Umbilical cord (tissue), 2 donors: ENCODE measurements around the gene AHCYL2. TPM values are rescaled to one million over a fixed set of nuclear protein-coding genes. Genes with fewer than 3 reads are reported as not detected.
"Not testable (repeated sequence)": the region's sequence is repeated elsewhere in the genome, so short reads cannot be mapped to it uniquely, and the experiment has no call there.

ENCODE experiments used
- DNase-seq: peaks from one replicate; pipeline ENCODE4 v3.0.0-alpha.2; 2015; ENCODE audit warnings: low spot score
- total RNA-seq: library from RNA; depleted of rRNA; stranded (reverse); fragments of >200 nt; gene quantifications from one replicate; pipeline ENCODE4 v1.2.3, GENCODE V29; 2014; ENCODE audit warnings: low replicate concordance; ENCODE audit not compliant: insufficient read depth

The AHCYL2 gene
- total RNA-seq, 1 donor from 2014 or later = 6.7 TPM

DNA sequence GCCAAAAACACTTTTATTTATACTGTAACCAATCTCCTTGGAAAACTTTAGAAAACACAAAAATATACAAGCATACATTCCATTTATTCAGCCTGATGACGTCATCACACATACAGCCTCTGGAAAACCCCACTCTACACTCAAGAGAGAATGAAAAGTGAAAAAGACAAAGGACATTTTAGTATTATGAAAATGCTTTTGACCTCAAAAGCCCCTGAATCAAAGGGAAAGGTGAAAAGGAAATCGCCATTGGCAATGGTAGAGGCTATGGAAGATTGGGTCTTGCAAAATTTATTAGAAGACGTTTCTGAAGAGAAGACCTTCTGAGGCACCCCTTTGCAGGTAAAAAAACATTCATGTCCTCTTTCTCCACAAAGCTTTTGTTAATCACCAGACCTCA, 126.5 kb downstream of the AHCYL2 start:
- no peak for DNase-seq

DNA sequence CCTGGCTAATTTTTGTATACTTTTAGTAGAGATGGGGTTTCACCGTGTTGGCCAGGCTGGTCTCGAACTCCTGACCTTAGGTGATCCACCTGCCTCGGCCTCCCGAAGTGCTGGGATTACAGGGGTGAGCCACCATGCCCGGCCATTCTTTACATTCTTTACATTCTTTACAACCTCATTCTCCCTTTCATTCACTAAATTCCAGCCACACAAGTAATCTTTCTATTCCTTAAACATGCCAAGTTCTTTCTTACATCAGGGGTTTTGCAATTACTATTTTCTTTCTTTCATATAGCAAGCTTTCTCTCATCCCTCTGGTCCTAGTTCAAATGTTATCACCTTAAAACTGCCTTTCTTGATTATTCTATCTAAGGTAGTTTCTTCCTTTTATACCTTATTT, 128.3 kb downstream of the AHCYL2 start:
- not testable (repeated sequence) for DNase-seq

DNA sequence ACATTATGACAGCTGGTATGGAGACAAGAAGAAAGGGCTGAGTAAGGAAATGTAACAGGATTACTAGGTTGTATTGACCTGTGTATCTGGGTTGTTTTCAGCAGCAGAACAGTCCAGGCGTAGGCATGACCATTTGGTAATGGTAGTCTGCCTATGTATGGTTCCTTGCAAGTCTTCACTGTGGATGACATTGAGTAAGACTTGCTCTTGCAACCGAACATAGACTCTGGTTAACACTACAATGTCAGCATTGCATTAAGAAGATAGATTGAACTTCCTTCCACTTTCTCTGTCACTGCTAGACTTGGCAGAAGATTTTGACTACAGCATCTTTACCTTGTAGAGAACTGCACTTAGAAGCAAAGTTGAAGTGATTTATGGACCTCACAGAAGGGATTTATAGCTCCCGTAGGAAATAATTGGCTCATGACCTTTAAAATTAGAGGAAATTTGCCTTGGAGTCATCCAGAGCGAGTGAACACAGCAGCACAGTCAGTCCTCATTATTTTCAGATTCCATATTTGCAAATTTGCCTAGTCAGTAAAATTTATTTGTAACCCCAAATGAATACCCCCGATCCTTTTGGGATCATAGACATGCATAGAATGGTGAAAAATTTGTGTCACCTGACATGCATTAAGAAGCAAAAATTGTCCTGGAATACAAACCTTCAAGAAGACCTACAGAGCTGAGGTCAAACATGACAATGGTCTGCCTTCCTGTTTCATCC, 129.8 kb downstream of the AHCYL2 start:
- no peak for DNase-seq

DNA sequence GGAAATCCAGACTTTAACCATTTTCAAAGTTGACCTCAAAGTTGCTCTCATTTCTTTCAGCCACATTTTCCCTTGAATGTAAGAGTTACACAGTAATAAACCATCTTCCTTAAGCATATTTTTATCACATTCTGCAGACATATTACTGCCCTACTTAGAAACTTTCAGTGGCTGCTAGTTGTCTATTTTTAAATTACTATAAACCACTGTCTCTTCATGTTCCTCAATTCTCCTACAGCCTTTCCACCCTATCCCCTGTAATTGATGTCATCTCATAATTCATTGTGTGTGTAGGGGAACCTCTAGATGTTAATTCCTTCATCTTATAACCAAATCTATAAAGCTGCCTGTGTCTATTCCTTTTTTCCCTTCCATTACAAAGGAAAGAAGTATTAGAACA, 131.3 kb downstream of the AHCYL2 start:
- no peak for DNase-seq

DNA sequence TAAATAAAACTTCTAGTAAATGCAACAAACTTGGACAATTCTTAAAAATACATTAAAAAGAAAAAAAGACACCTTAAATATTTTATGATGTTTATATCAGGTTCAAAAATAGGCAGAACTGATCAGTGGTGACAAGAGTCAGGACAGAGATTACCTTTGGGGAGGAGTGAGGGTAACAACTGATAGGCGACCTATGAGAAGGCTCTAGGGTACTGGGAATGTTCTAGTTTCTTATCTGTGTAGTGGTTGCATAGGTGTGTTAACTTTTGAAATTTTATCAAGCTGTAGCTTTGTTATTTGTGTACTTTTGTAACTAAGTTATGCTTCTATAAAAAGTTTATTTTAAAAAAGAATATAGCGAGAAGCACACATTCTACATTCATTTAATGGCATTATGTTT, 134.3 kb downstream of the AHCYL2 start:
- no peak for DNase-seq

DNA sequence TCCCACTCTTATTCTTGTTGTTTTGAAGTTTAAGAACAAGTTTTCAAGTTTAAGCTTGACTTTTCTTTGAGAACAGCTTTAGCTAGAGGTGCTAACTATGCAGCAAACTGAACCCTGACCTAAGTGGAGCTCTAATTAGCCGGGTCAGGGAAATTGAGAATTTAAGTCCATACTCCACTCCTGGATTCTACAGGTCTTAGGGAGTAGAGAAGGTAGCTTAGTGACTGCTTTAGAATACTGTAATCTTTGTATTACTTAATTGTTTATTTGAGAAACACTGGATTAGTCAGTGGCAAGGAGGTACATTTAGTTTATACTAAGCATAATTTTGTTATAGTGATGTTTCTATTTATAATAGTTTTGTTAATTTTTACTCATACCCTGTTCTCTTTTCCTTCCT, 134.8 kb downstream of the AHCYL2 start:
- DNase-seq = no peak

DNA sequence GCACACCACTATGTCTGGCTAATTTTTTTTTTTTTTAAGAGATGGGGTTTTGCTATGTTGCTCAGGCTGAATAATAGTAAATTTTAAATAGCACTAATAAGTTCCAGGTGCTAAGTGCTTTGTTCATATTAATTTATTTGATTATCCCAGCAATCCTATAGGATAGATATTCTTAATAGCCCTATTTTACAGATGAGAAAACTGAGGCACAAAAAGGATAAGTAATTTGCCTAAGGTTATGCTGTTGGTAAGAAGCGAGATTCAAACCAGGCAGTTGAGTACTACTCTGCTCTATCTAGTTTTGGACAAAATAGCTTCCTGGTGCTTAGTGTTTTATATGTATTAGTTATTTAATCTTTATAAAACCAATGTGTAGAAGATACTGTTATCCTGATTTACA, 136.9 kb downstream of the AHCYL2 start:
- DNase-seq = no peak

DNA sequence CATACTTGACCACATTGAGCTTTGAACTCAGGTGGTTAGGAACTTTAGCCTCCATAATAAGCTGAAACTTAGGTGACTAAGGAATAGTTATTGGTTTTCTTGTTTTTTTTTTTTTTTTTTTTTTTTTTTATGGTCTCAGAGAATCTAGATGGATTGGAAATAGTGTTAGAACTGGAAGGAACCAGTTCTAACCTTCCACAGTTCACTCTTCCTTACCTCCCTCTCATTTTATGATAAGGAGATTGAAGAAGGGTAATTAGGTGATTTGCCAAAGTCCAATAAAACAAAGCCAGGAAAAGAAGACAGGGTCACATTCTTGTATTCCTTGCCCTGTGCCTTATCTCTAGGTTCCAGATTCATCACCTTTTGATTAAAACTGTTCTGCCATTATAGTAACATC, 137.7 kb downstream of the AHCYL2 start:
- no peak for DNase-seq

DNA sequence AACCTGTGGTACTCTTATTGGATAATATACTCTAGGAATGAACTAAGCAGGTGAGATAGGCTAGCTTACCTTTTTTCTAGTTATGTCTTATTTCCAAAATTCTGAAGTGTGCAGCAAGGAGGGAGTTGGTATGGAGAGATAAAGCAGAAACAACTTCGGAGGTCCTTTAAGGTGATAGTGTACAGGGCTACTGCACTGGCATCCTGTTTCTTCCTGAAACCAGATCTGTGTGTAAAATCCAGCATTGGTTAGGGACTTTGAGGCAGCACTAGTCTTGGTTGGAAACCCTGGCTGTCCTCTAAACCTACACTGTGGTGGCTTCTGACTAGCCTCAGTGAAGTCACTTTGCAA, 142.5 kb downstream of the AHCYL2 start:
- DNase-seq = no peak

DNA sequence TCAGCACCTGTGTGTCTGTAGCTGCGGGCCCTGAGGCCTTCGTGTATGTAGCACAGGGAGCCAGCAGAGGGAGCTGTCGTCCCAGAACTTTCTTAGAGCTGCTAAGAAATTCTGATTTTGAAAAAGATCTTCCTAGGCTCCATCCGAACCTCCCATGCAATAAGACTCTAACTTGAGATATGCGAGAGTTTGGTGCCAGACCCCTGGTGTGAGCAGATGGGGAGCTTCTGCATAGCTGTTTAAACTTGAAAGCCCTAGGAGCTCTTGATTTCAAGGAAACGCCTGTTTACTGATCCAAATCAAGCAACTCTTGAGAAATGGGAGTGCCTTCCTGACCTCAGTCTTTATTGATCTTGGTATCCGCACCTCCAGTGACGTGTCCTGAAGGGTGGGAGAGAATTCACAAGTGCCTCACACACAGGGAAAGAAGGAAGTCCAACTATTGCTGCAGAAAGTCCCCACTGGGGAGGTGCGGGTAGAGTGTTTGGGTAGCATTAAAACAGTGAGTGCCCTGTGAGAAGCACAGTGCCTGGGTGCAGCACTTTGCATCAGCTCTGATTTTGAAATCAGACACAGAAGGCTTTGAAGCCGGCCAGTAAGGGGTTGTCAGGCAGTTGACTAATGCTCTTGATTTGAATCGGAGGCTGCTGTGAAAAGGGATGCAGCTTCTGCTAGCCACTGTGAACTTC, 143.0 kb downstream of the AHCYL2 start:
- DNase-seq = peak; percentile 80

DNA sequence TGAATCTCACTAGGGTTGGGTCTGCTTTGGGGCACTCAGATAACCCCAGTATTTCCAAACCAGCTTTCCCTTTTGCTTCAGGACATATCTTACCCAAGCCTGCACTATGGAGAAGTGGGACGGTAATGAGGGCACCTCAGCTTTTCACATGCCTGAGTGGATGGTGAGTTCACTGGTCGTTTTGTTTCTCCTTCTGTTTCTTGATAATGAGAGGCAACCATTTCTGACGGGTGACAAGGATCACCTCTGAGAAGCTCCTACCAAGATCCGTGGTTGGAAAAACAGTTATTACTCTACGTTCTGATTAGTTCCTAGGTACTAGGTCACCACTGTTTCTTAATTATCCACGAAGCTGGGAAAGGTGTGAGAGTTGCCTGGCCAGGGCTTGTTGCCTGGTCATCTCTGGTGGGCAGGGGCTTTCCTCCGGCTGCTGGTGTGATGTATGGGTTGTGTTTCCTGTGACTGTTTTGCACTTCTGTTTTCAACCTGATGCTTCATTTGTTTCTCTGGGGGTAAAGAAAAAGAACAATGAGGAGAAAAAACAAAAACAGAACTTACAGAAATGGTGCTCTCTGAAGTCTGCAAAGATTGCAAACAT, 143.7 kb downstream of the AHCYL2 start:
- DNase-seq = no peak

DNA sequence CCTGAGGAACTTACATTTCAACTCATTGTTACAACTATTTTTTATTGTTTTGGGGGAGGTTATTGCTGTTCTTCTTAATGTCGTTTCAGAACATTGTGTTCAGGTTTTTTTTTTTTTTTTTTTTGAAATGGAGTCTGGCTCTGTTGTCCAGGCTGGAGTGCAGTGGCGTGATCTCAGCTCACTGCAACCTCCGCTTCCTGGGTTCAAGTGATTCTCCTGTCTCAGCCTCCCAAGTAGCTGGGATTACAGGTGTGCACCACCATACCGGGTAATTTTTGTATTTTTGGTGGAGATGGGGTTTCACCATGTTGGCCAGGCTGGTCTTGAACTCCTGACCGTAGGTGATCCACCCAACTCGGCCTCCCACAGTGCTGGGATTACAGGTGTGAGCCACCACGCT, 144.6 kb downstream of the AHCYL2 start:
- not testable (repeated sequence) for DNase-seq

DNA sequence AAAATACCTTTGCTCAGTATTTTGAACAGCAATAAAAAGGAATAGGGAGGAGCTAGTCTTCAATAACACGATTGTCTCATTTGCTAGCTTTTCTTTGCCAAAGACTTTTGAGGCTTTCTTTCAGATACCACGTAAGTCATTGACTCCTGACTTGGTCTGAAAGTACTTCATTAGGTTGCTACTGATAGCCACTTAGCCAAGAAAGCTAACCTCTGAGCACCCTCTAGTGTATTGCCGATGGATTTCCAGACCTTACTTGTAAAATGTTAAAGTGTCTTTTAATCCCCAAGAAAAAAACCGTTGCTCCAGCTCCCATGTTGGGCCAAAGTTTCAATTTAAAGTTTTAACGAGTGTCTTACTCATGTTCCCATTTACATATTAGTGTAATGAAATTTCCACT, 146.0 kb downstream of the AHCYL2 start:
- no peak for DNase-seq

DNA sequence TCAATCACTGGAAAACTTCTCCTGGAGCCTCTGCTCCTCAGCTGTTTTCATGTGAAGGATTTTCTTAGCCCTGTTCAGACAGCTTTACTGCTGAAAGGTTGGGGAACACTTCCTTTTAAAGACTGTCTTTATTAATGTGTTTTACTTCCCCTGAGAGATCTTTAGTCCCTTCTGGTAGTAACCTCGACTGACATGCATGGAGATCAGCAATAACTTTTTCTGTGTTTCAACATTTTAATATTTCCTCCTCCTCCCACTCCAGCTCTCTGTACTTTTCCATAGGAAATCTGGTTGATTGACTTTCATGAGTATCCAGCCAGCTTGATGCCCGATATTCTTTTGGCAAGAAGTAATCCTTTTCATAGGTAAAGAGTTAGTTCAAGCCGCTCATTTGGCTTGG, 146.7 kb downstream of the AHCYL2 start:
- DNase-seq = no peak

DNA sequence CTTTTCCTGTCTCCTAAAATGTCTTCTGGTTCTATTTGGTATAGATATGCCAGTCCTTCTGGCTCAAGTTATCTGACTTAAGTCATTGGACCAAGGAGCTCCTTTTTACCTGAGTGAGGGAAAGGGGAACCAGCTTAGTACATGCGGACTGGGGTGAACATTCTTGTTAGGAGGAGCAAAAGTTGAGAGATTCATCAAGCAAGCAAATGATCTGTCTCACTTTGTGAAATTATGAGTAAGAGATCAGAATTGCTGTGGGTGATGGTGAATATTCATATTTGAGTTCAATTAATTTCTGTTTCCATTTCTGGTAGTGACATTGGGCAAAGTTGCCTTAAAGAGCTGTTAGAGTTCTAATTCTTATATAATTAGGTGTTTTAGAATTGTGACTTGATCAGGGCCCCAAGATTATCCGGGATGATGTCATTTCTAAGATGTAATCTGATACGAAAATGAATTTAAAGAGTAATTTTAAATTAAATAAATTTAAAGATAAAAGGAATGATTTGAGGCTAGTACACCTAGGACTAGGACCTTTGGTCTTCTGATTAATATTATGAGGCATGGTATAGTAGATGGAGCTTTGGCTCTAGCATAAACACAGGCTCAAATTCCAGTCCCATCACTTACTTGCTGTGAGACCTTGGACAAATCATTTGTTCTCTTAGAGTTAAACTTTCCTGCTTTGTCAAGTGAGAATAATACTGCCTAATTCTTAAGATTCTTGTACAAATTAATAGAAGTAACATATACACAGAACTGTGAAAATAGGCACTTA, 149.0 kb downstream of the AHCYL2 start:
- DNase-seq = no peak

DNA sequence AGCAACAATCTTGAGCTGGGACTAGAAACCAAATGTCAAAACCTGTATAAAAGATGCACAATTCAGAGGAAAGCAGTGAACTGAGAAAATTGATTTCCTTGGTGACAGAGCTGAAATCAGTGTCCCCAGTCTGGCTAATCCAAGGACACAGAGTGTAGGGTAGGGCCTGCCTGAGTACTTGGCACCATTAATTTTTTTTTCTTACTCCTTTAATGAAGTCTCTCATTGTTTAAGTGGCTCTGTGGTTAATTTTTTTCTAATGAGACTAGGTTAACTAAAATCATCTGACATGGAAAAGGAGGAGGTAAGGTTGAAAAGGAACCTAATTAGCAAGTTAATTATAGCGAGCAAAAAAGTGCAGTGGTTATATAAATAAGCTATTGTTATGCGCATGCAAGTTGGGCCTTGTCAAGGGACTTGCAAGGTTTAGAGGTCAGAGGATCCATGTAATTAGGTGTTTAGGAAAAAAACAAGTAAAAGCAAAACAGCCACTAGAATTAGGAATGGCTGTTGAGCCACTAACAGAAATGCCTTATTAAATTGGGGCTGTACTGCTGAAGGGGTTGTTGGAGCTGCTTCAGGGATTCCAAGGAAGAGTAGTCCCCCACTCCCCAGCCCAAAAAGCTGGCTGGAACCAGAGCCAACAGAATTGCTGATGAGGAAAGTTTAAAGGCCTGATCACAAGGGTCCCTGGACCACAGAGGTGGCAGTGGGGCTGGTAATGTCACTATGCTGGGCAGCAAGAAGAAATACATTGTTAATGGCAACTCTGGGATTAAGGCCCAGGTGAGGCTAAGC, 150.5 kb downstream of the AHCYL2 start:
- DNase-seq = no peak

DNA sequence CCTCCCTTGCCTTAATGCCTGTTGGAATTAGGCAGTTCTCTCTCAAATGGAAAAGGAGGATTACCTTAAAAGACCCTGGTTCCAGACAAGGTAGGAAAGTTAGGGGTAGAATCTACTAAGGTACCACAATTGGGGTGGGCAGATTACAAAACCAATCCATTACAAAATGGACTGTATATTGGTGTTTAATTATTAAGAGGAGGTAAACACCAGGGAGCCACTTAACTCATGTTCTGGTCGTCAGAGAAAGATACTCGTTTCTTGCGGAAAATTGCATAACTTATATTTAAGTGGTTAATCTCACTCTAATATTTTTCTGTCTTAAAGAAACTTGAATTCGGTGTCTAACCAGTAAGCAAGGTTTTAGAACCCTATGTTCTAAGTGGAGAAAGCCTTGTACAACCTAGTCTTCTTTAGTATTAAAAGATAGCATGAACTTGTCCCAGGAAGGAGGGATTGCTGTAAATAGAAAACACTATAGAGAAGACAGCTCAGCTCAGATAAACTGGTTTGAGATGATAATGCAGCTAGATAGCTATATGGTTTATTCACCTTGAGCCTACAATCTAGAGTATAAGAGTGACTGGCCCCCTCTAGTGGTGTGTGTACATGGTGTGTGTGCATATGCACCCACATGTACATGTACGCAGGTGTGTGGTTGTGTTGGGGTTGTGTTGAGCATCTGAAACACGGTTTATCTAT, 151.4 kb downstream of the AHCYL2 start:
- no peak for DNase-seq

DNA sequence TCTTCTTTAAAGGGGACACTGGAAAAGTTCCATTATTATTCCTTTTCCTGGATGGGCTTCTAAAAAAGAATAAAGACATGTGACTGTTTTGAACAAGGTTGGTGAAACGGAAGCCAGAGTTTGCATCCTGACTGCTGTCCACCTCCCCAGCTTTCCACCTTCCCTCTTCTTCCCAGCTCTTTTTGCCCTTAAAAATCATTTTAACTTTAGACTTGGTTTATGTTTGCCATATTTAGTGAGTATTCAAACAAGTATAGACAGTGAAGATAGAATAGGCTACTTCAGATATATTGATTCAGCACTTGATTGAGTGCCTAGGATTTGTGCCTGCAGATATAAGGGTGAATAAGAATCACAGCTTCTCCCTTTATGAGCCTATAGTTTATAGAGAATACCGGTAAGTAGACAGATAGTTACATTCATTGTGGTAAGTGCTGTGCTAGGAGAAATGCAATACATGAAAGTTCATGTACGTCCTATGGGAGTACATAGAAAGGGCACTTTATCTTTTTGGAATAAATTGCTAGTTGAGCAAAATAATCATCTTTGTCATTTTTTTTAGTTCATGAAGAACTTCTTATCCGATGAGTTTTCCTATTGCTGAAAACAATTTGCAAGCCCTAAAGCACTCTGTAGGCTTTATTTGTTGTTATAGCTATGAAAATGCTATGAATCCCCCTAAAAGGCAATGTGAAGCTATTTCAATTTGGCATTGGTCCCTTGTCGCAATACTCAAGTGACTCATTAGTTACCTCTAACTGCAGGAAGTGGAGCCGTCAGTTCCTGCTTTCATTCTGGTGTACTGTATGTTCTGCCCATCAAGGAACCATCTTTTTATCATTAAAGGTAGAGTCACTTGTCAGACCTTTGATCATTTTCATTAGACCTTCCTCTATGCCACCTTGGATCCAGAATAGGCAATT, 152.2 kb downstream of the AHCYL2 start:
- DNase-seq = no peak

DNA sequence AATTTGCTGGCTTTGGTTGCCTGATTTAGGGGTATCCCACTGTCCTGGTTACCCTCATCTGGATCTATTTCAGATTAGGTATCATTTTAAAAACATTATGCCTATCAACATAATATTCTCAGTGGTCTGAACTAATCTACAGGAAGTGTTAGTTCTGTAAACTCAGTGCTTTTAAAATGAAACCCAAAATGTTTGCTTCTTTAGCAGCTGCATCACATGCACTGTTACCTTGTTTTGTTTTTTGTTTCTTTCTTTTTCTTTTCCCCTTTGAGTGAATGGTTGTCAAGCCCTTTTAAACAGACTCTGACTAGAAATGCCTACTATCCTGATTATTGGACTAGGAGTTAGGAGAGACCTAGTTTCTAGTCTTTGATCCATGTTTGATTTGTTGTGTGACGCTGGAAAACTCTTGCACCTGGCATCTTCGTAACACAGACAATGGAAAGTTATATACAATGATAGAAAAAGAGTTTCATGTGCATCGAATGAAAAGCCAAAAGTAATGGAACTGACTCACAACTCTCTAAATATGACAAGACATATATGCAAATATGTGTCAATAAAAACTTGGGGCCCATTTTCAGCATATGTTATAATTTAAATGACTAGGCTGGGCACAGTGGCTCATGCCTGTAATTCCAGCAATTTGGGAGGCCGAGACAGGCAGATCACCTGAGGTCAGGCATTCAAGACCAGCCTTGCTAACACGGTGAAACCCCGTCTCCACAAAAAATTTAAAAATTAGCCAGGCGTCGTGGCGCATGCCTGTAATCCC, 157.1 kb downstream of the AHCYL2 start:
- no peak for DNase-seq
